Measurements from ENCODE around the gene MPPED1. TPM values are rescaled to one million over a fixed set of nuclear protein-coding genes. Genes with fewer than 3 reads are reported as not detected.
A peak's percentile ranks its signal among the peaks of the same experiment; 100 is the strongest.

MPPED1 gene
- total RNA-seq, 6 donors from 2014 or later, result not detected

DNA sequence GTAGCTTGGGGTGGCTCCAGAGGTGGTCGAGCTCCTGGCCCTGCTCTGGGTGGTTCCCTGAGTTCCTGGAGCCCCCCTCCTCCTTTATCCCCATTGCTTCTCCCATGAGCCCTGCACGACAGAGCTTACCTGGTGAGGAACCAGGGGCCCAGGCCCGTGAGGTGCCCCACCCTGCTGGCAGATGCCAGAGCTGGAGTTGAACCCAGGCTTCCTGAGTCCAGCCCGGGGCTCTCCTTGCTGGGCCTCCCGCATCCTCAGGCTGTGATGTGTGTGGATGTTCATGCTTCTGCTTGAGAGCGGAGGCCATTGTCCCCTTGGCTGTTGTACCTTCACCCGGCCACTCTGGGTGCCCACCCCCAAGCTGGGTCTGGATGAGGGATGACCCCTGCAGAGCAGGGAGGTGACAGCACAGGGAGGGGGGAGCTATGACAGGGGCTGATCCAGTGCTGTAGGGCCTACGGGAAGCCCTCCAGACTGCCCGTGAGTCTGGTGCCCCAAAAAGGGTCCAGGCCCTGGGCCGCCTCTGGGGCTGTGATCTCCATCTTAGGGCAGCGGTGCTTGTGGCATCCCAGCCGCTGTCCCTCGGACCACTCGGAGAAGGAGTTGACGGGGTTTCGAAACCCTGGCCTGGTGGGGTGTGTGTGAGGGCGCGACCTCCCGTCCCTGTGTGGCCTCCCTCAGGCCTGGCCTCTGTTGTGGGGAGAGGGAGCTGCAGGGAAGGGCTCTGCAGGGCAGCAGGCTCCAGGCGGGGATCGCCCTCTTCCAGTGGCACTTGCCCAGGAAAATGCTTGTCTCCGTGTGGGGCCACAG is 14.4 kb downstream of the MPPED1 start:
- Histone ChIP-seq H3K27ac (no peak overlapping the region), H3K4me1 (no peaks in the 10 kb centered on the region), H3K27me3 (peaks cover 0 to 7% (median 3%) of the 10 kb centered on the region in 4 donors), H3K36me3 (no peaks in the 10 kb centered on the region), H3K4me3 (no peak overlapping the region), H3K9me3 (no peaks in the 10 kb centered on the region)
- peak in 1 of 2 donors; percentile 54 for DNase-seq
- TF ChIP-seq POLR2AphosphoS5 (IDR thresholded peaks at IDR 0.05), result no peak
- TF ChIP-seq, protein P1, sequence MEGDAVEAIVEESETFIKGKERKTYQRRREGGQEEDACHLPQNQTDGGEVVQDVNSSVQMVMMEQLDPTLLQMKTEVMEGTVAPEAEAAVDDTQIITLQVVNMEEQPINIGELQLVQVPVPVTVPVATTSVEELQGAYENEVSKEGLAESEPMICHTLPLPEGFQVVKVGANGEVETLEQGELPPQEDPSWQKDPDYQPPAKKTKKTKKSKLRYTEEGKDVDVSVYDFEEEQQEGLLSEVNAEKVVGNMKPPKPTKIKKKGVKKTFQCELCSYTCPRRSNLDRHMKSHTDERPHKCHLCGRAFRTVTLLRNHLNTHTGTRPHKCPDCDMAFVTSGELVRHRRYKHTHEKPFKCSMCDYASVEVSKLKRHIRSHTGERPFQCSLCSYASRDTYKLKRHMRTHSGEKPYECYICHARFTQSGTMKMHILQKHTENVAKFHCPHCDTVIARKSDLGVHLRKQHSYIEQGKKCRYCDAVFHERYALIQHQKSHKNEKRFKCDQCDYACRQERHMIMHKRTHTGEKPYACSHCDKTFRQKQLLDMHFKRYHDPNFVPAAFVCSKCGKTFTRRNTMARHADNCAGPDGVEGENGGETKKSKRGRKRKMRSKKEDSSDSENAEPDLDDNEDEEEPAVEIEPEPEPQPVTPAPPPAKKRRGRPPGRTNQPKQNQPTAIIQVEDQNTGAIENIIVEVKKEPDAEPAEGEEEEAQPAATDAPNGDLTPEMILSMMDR (IDR thresholded peaks at IDR 0.05), result no peak
- TF ChIP-seq EP300 (IDR thresholded peaks at IDR 0.05), result no peak
- peak in 1 of 2 donors; percentile 4 for ATAC-seq (ENCODE audit: low FRiP score in 2 of 2)
- WGBS, 2 donors, result 83 to 84% methylated on average over 8 to 22 of the region's 22 CpGs

DNA sequence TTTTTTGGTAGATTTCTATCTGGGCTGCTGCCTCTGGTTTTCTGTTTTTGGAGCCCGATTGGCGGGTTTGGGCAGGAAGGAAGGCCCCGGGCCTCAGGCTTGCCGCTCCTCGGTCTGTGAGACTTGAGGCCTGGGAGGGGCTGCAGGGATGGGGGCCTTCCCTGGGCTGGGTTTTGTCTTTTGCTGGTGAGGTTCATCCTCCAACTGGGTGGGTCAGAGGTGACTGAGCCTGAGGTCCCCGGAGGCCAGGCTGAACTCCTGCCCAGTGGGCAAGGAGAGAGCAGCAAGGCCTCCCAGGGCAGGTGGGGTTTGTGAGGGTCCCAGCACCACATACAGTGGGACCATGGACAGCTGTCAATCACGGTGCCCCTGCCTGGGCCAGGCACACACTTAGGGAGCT is 15.0 kb downstream of the MPPED1 start:
- Histone ChIP-seq H3K36me3 (no peaks in the 10 kb centered on the region), H3K4me3 (no peak overlapping the region), H3K27me3 (peaks cover 0 to 7% (median 3%) of the 10 kb centered on the region in 4 donors), H3K4me1 (no peaks in the 10 kb centered on the region), H3K27ac (no peak overlapping the region), H3K9me3 (no peaks in the 10 kb centered on the region)
- WGBS, 2 donors, result 28 to 49% methylated on average over 5 to 7 of the region's 7 CpGs
- DNase-seq (peak in 1 of 2 donors; percentile 37), ATAC-seq (ENCODE audit: low FRiP score in 2 of 2) (no peak)
- TF ChIP-seq, protein P1 (IDR thresholded peaks at IDR 0.05), result no peak
- TF ChIP-seq POLR2A (IDR thresholded peaks at IDR 0.05) (no peak), POLR2AphosphoS5 (IDR thresholded peaks at IDR 0.05) (no peak), EP300 (IDR thresholded peaks at IDR 0.05) (no peak)

DNA sequence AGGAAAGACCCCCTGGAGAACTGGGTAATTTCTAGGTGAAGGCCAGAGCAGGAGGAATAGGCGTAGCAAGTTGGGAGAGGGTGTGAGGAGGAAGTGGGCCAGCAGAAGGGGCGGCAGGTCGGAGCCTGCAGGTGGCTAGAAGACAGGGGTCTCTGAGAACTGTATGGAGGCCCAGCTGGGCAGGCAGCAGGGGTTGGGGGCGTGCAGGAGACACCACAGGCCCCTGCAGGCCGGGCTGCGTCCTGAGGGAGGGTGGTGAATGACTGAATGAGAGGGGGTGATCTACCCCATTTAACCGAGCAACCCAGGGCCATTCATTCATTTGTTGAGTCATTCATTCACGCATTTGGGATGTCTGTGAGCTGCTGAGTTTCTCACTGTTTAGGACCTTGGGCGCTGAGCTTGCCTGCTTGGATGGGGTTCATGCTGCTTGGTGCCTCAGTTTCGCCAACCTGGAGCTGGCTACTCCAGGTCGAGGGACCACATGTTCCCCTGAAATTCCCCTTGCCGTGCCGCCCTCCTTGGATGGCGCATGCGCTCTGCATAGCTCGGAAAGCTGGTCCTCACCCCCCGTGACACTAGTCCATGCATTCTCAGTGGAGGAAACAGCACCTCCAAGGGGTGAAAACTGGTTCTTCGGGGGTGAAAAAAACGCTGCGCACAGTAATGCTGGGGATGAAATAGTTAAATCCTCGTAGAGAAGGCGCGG is 15.6 kb downstream of the MPPED1 start:
- peak in 1 of 2 donors; percentile 47 for DNase-seq
- Histone ChIP-seq H3K4me3 (no peak overlapping the region), H3K4me1 (no peaks in the 10 kb centered on the region), H3K27ac (no peak overlapping the region), H3K27me3 (peaks cover 0 to 7% (median 3%) of the 10 kb centered on the region in 4 donors), H3K9me3 (no peaks in the 10 kb centered on the region), H3K36me3 (no peaks in the 10 kb centered on the region)
- WGBS, 2 donors, result 76 to 79% methylated on average over 19 to 23 of the region's 23 CpGs
- no peak for ATAC-seq (ENCODE audit: low FRiP score in 2 of 2)
- TF ChIP-seq, protein P1 (IDR thresholded peaks at IDR 0.05), result no peak
- TF ChIP-seq POLR2AphosphoS5 (IDR thresholded peaks at IDR 0.05) (no peak), POLR2A (IDR thresholded peaks at IDR 0.05) (no peak), EP300 (IDR thresholded peaks at IDR 0.05) (no peak)

DNA sequence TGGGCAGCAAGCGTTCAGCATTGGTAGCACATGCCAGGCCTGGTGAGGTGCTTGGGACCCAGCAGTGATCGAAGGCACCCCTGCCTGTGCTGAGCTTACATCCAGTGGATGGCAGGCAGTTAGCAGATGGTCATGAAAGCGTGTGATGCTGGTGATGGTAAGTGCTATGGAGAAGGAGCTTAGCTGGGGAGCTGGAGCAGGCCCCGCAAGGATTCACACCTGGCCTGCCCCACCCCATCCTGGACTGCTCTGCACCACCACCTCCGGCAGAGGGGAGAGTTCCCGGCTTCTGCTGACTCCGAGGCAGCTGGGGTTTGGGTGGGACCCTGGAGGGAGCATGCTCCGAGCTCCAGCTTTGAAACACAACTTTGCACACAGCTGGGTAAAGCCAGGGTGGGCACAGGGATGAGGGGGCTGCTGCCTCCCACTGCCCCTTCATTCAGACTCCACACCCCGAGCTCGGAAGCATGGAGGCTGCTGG is 16.2 kb downstream of the MPPED1 start:
- Histone ChIP-seq H3K27me3 (peaks cover 0 to 7% (median 3%) of the 10 kb centered on the region in 4 donors), H3K9me3 (no peaks in the 10 kb centered on the region), H3K4me3 (no peak overlapping the region), H3K27ac (no peak overlapping the region), H3K4me1 (no peaks in the 10 kb centered on the region), H3K36me3 (no peaks in the 10 kb centered on the region)
- no peak for ATAC-seq (ENCODE audit: low FRiP score in 2 of 2)
- no peak for TF ChIP-seq EP300 (IDR thresholded peaks at IDR 0.05)
- TF ChIP-seq, protein P1 (IDR thresholded peaks at IDR 0.05), result no peak
- no peak for TF ChIP-seq POLR2A (IDR thresholded peaks at IDR 0.05)
- no peak for TF ChIP-seq POLR2AphosphoS5 (IDR thresholded peaks at IDR 0.05)
- peak in 1 of 2 donors; percentile 39 for DNase-seq
- WGBS, 2 donors, result 73 to 83% methylated on average over 5 to 10 of the region's 10 CpGs

All from upper lobe of left lung (tissue), 6 donors.